GM20000 (cell line): ENCODE measurements around the gene TMEM175.
A peak's percentile ranks its signal among the peaks of the same experiment; 100 is the strongest.

ENCODE experiments used
- DNase-seq: peaks from one replicate; pipeline ENCODE4 v3.0.0; 2012; ENCODE audit warnings: low spot score
- TF ChIP-seq, protein P1 (sequence below): IDR thresholded peaks from 2 replicates; pipeline ENCODE4 v1.5.1; 2012; ENCODE audit warnings: mild to moderate bottlenecking, control low read depth; ENCODE audit errors: extremely low read depth, missing control alignments

Gene TMEM175, protein sequence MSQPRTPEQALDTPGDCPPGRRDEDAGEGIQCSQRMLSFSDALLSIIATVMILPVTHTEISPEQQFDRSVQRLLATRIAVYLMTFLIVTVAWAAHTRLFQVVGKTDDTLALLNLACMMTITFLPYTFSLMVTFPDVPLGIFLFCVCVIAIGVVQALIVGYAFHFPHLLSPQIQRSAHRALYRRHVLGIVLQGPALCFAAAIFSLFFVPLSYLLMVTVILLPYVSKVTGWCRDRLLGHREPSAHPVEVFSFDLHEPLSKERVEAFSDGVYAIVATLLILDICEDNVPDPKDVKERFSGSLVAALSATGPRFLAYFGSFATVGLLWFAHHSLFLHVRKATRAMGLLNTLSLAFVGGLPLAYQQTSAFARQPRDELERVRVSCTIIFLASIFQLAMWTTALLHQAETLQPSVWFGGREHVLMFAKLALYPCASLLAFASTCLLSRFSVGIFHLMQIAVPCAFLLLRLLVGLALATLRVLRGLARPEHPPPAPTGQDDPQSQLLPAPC

DNA sequence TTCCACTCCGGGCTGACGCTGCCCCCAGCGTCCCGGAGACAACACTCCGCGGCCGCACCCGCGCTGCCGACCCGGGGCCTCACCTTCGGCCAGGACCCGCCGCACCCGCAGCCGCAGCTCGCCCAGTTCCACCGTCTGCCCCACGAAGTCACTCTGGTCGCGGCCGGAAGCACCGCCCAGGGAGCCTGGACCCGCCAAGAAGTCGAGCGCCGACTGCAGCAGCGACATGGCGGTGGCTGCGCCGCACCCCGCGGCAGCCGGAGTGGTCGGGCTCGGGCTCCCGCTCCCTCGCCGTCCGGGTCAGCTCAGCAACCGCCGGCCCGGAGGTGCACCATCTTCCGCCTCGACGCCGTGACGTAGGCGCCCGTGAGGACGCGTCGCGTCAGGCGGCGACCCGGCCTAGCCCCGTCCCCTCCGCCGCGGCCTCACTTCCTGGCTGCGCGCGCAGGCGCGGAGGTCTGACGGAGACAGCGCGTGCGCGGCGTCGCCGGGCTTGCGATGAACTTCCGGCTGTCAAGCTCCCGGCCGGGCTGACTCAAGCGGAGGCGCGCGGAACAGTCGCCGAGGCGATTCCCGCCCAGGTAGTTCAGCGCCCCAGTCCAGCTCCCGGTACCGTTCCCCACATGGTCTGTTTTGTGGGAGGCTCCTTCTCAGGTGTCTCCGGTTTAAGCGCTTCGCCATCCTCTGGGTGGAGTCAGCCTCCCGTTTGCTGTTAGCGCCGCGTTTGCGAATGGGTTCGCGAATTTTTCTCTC lies at the start of gene TMEM175, which contains the start of gene GAK:
Gene TMEM175 (plus strand): TSS at position 501 of the 753 bp plus-strand sequence. CDS start 15,280 bp downstream, outside the sequence.
Gene GAK (minus strand): TSS at position 357 of the 753 bp plus-strand sequence. CDS start 129 bp downstream, at position 228.
- DNase-seq, result peak; percentile 99
- TF ChIP-seq, protein P1, sequence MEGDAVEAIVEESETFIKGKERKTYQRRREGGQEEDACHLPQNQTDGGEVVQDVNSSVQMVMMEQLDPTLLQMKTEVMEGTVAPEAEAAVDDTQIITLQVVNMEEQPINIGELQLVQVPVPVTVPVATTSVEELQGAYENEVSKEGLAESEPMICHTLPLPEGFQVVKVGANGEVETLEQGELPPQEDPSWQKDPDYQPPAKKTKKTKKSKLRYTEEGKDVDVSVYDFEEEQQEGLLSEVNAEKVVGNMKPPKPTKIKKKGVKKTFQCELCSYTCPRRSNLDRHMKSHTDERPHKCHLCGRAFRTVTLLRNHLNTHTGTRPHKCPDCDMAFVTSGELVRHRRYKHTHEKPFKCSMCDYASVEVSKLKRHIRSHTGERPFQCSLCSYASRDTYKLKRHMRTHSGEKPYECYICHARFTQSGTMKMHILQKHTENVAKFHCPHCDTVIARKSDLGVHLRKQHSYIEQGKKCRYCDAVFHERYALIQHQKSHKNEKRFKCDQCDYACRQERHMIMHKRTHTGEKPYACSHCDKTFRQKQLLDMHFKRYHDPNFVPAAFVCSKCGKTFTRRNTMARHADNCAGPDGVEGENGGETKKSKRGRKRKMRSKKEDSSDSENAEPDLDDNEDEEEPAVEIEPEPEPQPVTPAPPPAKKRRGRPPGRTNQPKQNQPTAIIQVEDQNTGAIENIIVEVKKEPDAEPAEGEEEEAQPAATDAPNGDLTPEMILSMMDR, result no peak

DNA sequence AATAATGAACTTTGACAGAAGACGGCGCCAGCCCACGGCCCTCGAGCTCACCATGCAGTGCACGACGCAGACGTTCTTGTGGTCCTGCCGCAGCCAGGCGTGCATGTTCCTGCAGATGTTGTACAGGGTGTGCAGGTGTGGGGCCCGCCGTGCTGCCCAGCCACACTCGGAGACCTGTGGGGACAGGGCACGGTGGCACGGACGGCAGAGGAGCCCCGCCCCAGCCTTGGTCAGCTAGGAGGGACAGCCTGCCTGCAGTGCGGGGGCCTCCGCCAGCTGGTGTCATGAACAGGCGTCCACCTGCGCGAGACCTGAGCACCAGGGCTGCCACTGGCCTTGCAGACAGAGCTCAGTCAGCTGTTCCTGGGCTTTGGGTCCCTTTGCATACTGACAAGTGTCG lies 49.6 kb upstream of the TMEM175 start:
- DNase-seq, result no peak
- TF ChIP-seq, protein P1, result no peak

DNA sequence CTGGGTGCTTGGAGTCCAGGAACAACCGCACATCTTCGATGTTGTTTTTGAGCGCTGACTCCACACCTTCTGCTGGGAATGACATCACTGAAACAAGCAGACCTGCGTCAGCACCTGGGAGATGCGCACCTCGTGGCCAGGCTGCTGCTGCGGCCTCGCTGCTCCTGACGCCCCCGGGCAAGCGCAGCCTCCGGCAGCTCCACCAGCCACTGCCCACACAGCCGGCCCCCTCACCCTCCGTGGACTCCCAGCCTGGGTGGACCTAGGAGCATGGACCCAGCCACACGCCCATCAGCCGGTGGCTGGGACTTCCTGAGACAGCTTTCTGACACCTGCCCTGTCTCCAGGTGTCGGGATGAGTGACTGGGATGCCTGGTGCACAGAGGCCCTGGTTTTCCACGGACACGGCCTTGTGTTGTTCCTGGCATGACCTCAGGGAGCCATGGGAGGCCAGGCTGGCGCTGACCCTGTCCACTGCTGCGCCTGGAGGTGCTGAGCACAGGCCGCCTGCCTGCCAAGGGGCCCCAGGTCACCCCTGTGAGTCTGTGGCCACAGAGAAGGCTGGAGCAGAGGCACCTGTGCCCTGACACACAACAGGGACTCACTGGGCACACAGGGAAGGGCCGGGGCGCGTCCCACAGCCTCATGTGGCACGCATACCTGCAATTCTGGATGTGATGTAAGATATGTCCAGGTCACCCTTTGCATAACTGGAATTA lies 48.7 kb upstream of the TMEM175 start:
- TF ChIP-seq, protein P1, result no peak
- DNase-seq, result no peak

DNA sequence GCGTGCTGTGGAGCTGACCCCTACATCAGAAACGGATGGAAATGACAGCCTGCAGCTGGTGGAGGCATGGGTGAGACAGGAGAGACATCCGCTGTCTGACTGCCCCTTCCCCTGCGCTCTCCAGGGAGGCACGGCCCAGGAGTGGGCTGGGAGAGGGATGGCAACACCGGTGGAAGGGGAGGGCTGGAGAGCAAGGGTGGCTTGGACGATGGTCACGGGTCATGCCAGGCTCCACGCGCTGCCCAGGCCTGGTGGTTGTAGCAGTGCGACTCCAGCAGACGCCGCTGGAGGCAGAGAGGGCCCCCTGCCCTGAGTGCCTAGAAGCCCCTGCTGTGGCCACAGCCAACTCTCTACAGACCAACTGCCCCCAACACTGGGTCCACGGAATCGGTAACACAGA lies 48.0 kb upstream of the TMEM175 start:
- TF ChIP-seq, protein P1, result no peak
- no peak for DNase-seq

DNA sequence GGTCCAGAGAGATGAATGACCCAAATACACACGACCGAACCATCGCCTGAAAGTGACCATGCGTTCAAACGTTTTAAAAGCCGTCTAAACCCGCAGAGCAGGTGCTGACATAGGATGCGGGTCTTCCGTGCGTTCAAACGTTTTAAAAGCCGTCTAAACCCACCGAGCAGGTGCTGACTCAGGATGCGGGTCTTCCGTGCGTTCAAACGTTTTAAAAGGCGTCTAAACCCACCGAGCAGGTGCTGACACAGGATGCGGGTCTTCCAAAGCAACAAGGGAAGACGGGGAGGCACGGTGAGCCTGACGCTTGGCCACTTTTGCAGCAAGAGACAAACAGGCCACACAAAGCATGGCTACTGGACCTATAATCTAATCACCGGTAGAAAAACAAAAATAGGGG lies 47.4 kb upstream of the TMEM175 start:
- TF ChIP-seq, protein P1, result no peak
- no peak for DNase-seq

DNA sequence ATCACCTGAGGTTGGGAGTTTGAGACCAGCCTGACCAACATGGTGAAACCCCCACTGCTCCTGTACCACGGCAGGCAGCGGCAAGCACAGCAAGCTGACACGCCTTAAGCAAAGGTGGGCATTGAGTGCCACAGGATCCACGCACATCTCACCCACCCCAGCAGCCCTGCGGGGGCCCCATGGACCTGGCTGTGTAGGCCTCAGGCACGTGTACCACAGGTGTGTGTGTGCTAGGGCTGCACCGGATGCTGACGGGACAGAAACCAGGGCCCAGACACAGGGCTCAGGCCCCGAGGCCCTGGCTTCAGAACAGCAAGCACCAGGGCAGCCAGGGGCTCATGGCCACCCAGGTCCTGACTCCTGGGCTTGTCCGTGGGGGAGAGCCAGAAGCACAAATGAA lies 46.9 kb upstream of the TMEM175 start:
- TF ChIP-seq, protein P1, result no peak
- no peak for DNase-seq
